ENCODE measurements around the gene TOPBP1.
A peak's percentile ranks its signal among the peaks of the same experiment; 100 is the strongest.

TOPBP1 gene

GRCh38 chr3:133573629-133574194 lies 88.0 kb downstream of the TOPBP1 start, which contains the start of gene CDV3:
Gene CDV3, plus strand, starts transcription at chr3:133573686. Its CDS starts 359 bp downstream, at chr3:133574045.
- no peak for TF ChIP-seq CTCF (IDR thresholded peaks at IDR 0.05; ENCODE audit: insufficient read depth, low read depth, low read length, missing control alignments)
- DNase-seq (ENCODE audit: low read depth): no peak
- H3K4me3 ChIP-seq (ENCODE audit: low read length): peak within 1 kb of the TSS; percentile 81

- H3K4me3 ChIP-seq (ENCODE audit: low read length): peak overlapping the region; percentile 81
- peak; percentile 100 for DNase-seq (ENCODE audit: low read depth)
- peak; percentile 14 for TF ChIP-seq CTCF (IDR thresholded peaks at IDR 0.05; ENCODE audit: insufficient read depth, low read depth, low read length, missing control alignments)
Observed at GRCh38 chr3:133573054-133573628, 88.6 kb downstream of the TOPBP1 start.

DNA sequence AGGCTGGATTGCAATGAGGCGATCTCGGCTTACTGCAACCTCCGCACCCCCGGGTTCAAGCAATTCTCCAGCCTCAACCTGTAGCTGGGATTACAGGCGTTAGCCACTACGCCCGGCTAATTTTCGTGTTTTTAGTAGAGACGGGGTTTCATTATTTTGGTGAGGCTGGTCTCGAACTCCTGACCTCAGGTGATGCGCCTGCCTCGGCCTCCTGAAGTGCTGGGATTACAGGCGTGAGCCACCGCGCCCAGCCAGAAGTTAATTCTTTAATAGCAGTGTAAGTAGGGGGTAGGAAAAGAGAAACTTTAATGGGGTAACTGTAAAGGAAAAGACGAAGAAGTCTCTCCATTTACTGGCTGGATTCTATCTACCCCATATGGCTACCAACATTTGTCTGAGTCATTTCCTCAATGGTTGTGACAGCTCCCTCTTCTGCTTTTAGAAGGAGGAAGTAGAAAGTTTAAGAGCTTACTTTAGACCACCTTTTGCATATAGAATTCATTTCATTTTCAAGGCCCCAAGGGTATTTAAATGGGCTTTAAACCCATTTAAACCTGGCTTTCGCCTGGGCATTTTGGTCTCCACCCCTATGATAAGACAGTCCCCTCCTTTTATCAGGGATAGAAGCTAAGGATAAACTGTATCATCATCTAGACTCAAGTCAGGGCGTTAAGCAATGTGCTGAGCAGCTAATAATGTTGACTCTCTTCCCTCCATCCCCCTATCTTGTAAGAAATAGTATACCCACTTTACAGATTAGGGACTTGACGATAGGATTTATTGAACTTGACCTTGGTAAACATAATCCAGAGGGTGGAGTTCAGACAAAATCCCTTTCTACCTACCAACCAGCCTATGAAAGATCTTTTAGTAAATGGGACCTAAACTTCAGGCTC lies 89.3 kb downstream of the TOPBP1 start:
- TF ChIP-seq CTCF (IDR thresholded peaks at IDR 0.05; ENCODE audit: insufficient read depth, low read depth, low read length, missing control alignments): no peak
- H3K4me3 ChIP-seq (ENCODE audit: low read length): peak overlapping the region; percentile 31
- DNase-seq (ENCODE audit: low read depth): peak; percentile 55

GRCh38 chr3:133570937-133571320 lies 90.8 kb downstream of the TOPBP1 start:
- no peak for TF ChIP-seq CTCF (IDR thresholded peaks at IDR 0.05; ENCODE audit: insufficient read depth, low read depth, low read length, missing control alignments)
- DNase-seq (ENCODE audit: low read depth): peak; percentile 33
- no peak overlapping the region for H3K4me3 ChIP-seq (ENCODE audit: low read length)

- no peak overlapping the region for H3K4me3 ChIP-seq (ENCODE audit: low read length)
- peak; percentile 85 for DNase-seq (ENCODE audit: low read depth)
- no peak for TF ChIP-seq CTCF (IDR thresholded peaks at IDR 0.05; ENCODE audit: insufficient read depth, low read depth, low read length, missing control alignments)
Observed at GRCh38 chr3:133570139-133570936, 91.4 kb downstream of the TOPBP1 start.

GRCh38 chr3:133568294-133569014 lies 93.3 kb downstream of the TOPBP1 start:
- H3K4me3 ChIP-seq (ENCODE audit: low read length): no peak overlapping the region
- no peak for TF ChIP-seq CTCF (IDR thresholded peaks at IDR 0.05; ENCODE audit: insufficient read depth, low read depth, low read length, missing control alignments)
- peak; percentile 87 for DNase-seq (ENCODE audit: low read depth)
